HL-60 (cell line): ENCODE results near the gene KLF16.

Experiments used
- DNase-seq, 2 experiments: peaks; one replicate each; pipeline ENCODE4 v3.0.0-alpha.2; 2010 to 2020; ENCODE audit warnings: low read depth in 1 of 2, low spot score in 1 of 2
- H3K27ac ChIP-seq: fragments of 250-450 bp; sonication (Bioruptor Pico); replicated peaks from 2 replicates; pipeline ENCODE4 v1.5.1; 2020; ENCODE audit warnings: mild to moderate bottlenecking, moderate library complexity
- H3K27me3 ChIP-seq: fragments of 250-450 bp; sonication (Bioruptor Pico); 2 replicates; pipeline ENCODE4 v1.5.1; 2021; ENCODE audit warnings: mild to moderate bottlenecking, moderate library complexity; ENCODE audit not compliant: insufficient read depth, poor library complexity, severe bottlenecking
- H3K4me3 ChIP-seq: replicated peaks from 2 replicates; pipeline ENCODE4 v1.5.1; 2011; ENCODE audit warnings: mild to moderate bottlenecking, control low read depth, low read length; ENCODE audit not compliant: insufficient read depth
- CTCF ChIP-seq: IDR thresholded peaks from one replicate; pipeline ENCODE4 v1.5.1; 2011; ENCODE audit warnings: low read length, control low read depth, inconsistent platforms; ENCODE audit not compliant: insufficient read depth
- GABPA ChIP-seq: IDR thresholded peaks from 2 replicates; pipeline ENCODE4 v1.6.1; 2012; ENCODE audit warnings: low read depth
- POLR2AphosphoS5 ChIP-seq: IDR thresholded peaks from 2 replicates; pipeline ENCODE4 v1.6.1; 2012; ENCODE audit warnings: low read depth
- REST ChIP-seq: IDR thresholded peaks from 2 replicates; pipeline ENCODE4 v1.6.1; 2012; ENCODE audit warnings: low read depth; ENCODE audit not compliant: insufficient replicate concordance
- SPI1 ChIP-seq: IDR thresholded peaks from 2 replicates; pipeline ENCODE4 v1.6.1; 2012; ENCODE audit warnings: low read depth, mild to moderate bottlenecking, borderline replicate concordance

Gene KLF16

GRCh38 chr19:1837625-1838105 lies 25.7 kb downstream of the KLF16 start:
- Histone ChIP-seq H3K4me3 (no peak overlapping the region), H3K27me3 (no peaks in the 10 kb centered on the region), H3K27ac (no peak overlapping the region)
- TF ChIP-seq CTCF (peak; percentile 71), POLR2AphosphoS5 (0 out of 2 replicates have a peak, but pooled peaks have one; percentile 38), GABPA (no peak), REST (no peak)
- peak in 1 of 2 experiments; percentile 44 for DNase-seq

GRCh38 chr19:1837222-1837565 lies 26.2 kb downstream of the KLF16 start:
- Histone ChIP-seq H3K4me3 (no peak overlapping the region), H3K27ac (no peak overlapping the region), H3K27me3 (no peaks in the 10 kb centered on the region)
- TF ChIP-seq CTCF = no peak
- TF ChIP-seq POLR2AphosphoS5 = no peak
- TF ChIP-seq SPI1 = no peak
- TF ChIP-seq GABPA = no peak
- TF ChIP-seq REST = no peak
- no peak for DNase-seq

GRCh38 chr19:1836458-1837221 lies 26.7 kb downstream of the KLF16 start:
- DNase-seq = no peak
- no peaks in the 10 kb centered on the region for H3K27me3 ChIP-seq
- TF ChIP-seq REST (no peak), POLR2AphosphoS5 (no peak), SPI1 (no peak), CTCF (no peak), GABPA (no peak)
- no peak overlapping the region for H3K27ac ChIP-seq
- no peak overlapping the region for H3K4me3 ChIP-seq
